HepG2 (cell line): ENCODE measurements around the gene STUB1. TPM values are rescaled to one million over a fixed set of nuclear protein-coding genes. Genes with fewer than 3 reads are reported as not detected.
A peak's percentile ranks its signal among the peaks of the same experiment; 100 is the strongest.

ENCODE experiments used
- ARHGAP35 ChIP-seq: sonication (generic); formaldehyde crosslinking; IDR thresholded peaks from 2 replicates; pipeline ENCODE4 v1.9.0; 2022; ENCODE audit warnings: mild to moderate bottlenecking, inconsistent platforms, moderate library complexity, missing genetic modification reagents, borderline replicate concordance
- ATF2 ChIP-seq: sonication (generic); formaldehyde crosslinking; IDR thresholded peaks from 2 replicates; pipeline ENCODE4 v1.4.0; 2020; ENCODE audit warnings: missing genetic modification reagents
- BHLHE40 ChIP-seq: IDR thresholded peaks from 2 replicates; pipeline ENCODE4 v1.6.1; 2011; ENCODE audit warnings: low read length, improper control_type of control experiment
- DMAP1 ChIP-seq: IDR thresholded peaks from 2 replicates; pipeline ENCODE4 v1.6.1; 2016
- DNMT1 ChIP-seq: sonication (generic); formaldehyde crosslinking; IDR thresholded peaks from 2 replicates; pipeline ENCODE4 v1.5.1; 2020; ENCODE audit warnings: mild to moderate bottlenecking, missing genetic modification reagents
- GZF1 ChIP-seq: sonication (generic); formaldehyde crosslinking; IDR thresholded peaks from 2 replicates; pipeline ENCODE4 v1.5.1; 2020; ENCODE audit warnings: mild to moderate bottlenecking, missing genetic modification reagents
- HES4 ChIP-seq: sonication (generic); formaldehyde crosslinking; IDR thresholded peaks from 2 replicates; pipeline ENCODE4 v1.9.0; 2021; ENCODE audit warnings: mild to moderate bottlenecking, missing genetic modification reagents, borderline replicate concordance
- MAF1 ChIP-seq: sonication (generic); formaldehyde crosslinking; IDR thresholded peaks from 2 replicates; pipeline ENCODE4 v1.5.0; 2020; ENCODE audit warnings: missing genetic modification reagents, borderline replicate concordance
- MLLT10 ChIP-seq: sonication (generic); formaldehyde crosslinking; IDR thresholded peaks from 2 replicates; pipeline ENCODE4 v1.4.0; 2020; ENCODE audit warnings: missing genetic modification reagents
- MXD4 ChIP-seq: IDR thresholded peaks from 2 replicates; pipeline ENCODE4 v1.6.1; 2016; ENCODE audit warnings: mild to moderate bottlenecking, missing biosample characterization, missing genetic modification reagents
- MZF1 ChIP-seq: sonication (generic); formaldehyde crosslinking; IDR thresholded peaks from 2 replicates; pipeline ENCODE4 v1.8.1; 2023; ENCODE audit warnings: mild to moderate bottlenecking, missing genetic modification reagents, borderline replicate concordance
- RELA ChIP-seq: sonication (generic); formaldehyde crosslinking; IDR thresholded peaks from 2 replicates; pipeline ENCODE4 v1.4.0; 2020; ENCODE audit warnings: missing genetic modification reagents
- SP1 ChIP-seq, 2 experiments: fragments of 450-650 bp in 1 of 2; sonication (generic) in 1 of 2; formaldehyde crosslinking in 1 of 2; IDR thresholded peaks; 2 replicates each; pipeline versions ENCODE4 v1.4.0 to v1.6.1; 2016 to 2020; ENCODE audit warnings: missing genetic modification reagents in 1 of 2
- SRSF1 ChIP-seq: fragments of 200-400 bp; formaldehyde crosslinking; optimal IDR thresholded peaks from 2 replicates; pipeline ENCODE3; 2017; ENCODE audit warnings: mild to moderate bottlenecking, low read depth, low read length, moderate library complexity
- U2AF2 ChIP-seq: fragments of 200-400 bp; formaldehyde crosslinking; IDR thresholded peaks from 2 replicates; pipeline ENCODE4 v1.6.1; 2017; ENCODE audit warnings: low read depth, mild to moderate bottlenecking, low read length
- YEATS4 ChIP-seq: sonication (generic); formaldehyde crosslinking; IDR thresholded peaks from 2 replicates; pipeline ENCODE4 v1.4.0; 2020; ENCODE audit warnings: missing genetic modification reagents, borderline replicate concordance
- ZNF138 ChIP-seq: sonication (generic); formaldehyde crosslinking; IDR thresholded peaks from 2 replicates; pipeline ENCODE4 v1.5.0; 2020; ENCODE audit warnings: mild to moderate bottlenecking, low read depth, missing genetic modification reagents
- ZNF235 ChIP-seq: sonication (generic); formaldehyde crosslinking; IDR thresholded peaks from 2 replicates; pipeline ENCODE4 v1.8.1; 2023; ENCODE audit warnings: mild to moderate bottlenecking, missing genetic modification reagents, borderline replicate concordance
- ZNF530 ChIP-seq: sonication (generic); formaldehyde crosslinking; IDR thresholded peaks from 2 replicates; pipeline ENCODE4 v1.5.0; 2020; ENCODE audit warnings: low read depth, mild to moderate bottlenecking, missing genetic modification reagents
- ZNF776 ChIP-seq: sonication (generic); formaldehyde crosslinking; IDR thresholded peaks from 2 replicates; pipeline ENCODE4 v1.4.0; 2020; ENCODE audit warnings: mild to moderate bottlenecking, missing genetic modification reagents
- ZSCAN5A ChIP-seq: sonication (generic); formaldehyde crosslinking; IDR thresholded peaks from 2 replicates; pipeline ENCODE4 v1.8.0; 2022; ENCODE audit warnings: mild to moderate bottlenecking, missing genetic modification reagents, borderline replicate concordance
- polyA plus RNA-seq, 8 experiments: library from polyadenylated mRNA; depleted of rRNA in 3 of 8; stranded (reverse) in 7 of 8; unstranded in 1 of 8; fragments of >200 nt; fragmentation: Illumina TruSeq in 4 of 8; extraction: Trizol in 4 of 8; gene quantifications; 2 replicates each; pipeline versions ENCODE4 v1.2.1 to v1.2.3, GENCODE V29; 2011 to 2016; ENCODE audit warnings: low read depth in 4 of 8, missing spikeins in 1 of 8, mixed read lengths in 1 of 8; ENCODE audit not compliant: insufficient read depth in 1 of 8
- total RNA-seq, 5 experiments: library from RNA; depleted of rRNA; stranded (reverse); fragments of >200 nt; fragmentation: Illumina TruSeq; extraction: Trizol; gene quantifications; 2 replicates each; pipeline ENCODE4 v1.2.3, GENCODE V29; 2016; ENCODE audit warnings: low read depth in 1 of 5
- TF ChIP-seq, protein P1 (sequence below): sonication (generic); formaldehyde crosslinking; IDR thresholded peaks from 2 replicates; pipeline ENCODE4 v1.4.0; 2020; ENCODE audit warnings: mild to moderate bottlenecking, missing genetic modification reagents
- TF ChIP-seq, protein P2 (sequence below): sonication (generic); formaldehyde crosslinking; IDR thresholded peaks from 2 replicates; pipeline ENCODE4 v1.8.0; 2022; ENCODE audit warnings: mild to moderate bottlenecking, missing genetic modification reagents; ENCODE audit not compliant: insufficient replicate concordance

Gene STUB1
- total and polyA plus RNA-seq, 2 of the 13 experiments (the other 11 are each of a cell fraction or from before 2014, with no cell fraction given): 52.9 to 78.2 TPM

GRCh38 chr16:636206-637080 lies 43.8 kb upstream of the STUB1 start, which contains the start of gene METTL26 (continued):
- TF ChIP-seq BHLHE40 (peak; percentile 92), ATF2 (CRISPR knock-in tag) (peak; percentile 46; the same call in 1 of the 2 replicates), ZNF235 (no peak; the same call in 1 of the 2 replicates), GZF1 (CRISPR knock-in tag) (0 out of 2 replicates have a peak, but pooled peaks have one; percentile 41), DNMT1 (CRISPR knock-in tag) (peak; percentile 92), MZF1 (CRISPR knock-in tag) (no peak), YEATS4 (CRISPR knock-in tag) (peak; percentile 95), MXD4 (CRISPR knock-in tag) (peak; percentile 93), ZSCAN5A (CRISPR knock-in tag) (peak; percentile 76; the same call in 1 of the 2 replicates), HES4 (CRISPR knock-in tag) (peak; percentile 57), ZNF138 (CRISPR knock-in tag) (no peak), SP1 (IDR thresholded peaks at IDR 0.05) (no peak), SP1 (CRISPR knock-in tag; IDR thresholded peaks at IDR 0.05) (peak; percentile 75), MAF1 (peak; percentile 99), SRSF1 (peak; percentile 83), MLLT10 (CRISPR knock-in tag) (no peak), ZNF776 (CRISPR knock-in tag) (peak; percentile 87), RELA (CRISPR knock-in tag) (no peak), ZNF530 (CRISPR knock-in tag) (no peak), ARHGAP35 (CRISPR knock-in tag) (0 out of 2 replicates have a peak, but pooled peaks have one; percentile 93), U2AF2 (no peak), DMAP1 (CRISPR knock-in tag) (peak; percentile 63; the same call in 1 of the 2 replicates)
- TF ChIP-seq, protein P1, sequence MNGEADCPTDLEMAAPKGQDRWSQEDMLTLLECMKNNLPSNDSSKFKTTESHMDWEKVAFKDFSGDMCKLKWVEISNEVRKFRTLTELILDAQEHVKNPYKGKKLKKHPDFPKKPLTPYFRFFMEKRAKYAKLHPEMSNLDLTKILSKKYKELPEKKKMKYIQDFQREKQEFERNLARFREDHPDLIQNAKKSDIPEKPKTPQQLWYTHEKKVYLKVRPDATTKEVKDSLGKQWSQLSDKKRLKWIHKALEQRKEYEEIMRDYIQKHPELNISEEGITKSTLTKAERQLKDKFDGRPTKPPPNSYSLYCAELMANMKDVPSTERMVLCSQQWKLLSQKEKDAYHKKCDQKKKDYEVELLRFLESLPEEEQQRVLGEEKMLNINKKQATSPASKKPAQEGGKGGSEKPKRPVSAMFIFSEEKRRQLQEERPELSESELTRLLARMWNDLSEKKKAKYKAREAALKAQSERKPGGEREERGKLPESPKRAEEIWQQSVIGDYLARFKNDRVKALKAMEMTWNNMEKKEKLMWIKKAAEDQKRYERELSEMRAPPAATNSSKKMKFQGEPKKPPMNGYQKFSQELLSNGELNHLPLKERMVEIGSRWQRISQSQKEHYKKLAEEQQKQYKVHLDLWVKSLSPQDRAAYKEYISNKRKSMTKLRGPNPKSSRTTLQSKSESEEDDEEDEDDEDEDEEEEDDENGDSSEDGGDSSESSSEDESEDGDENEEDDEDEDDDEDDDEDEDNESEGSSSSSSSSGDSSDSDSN (CRISPR knock-in tag): peak; percentile 65
- TF ChIP-seq, protein P2, sequence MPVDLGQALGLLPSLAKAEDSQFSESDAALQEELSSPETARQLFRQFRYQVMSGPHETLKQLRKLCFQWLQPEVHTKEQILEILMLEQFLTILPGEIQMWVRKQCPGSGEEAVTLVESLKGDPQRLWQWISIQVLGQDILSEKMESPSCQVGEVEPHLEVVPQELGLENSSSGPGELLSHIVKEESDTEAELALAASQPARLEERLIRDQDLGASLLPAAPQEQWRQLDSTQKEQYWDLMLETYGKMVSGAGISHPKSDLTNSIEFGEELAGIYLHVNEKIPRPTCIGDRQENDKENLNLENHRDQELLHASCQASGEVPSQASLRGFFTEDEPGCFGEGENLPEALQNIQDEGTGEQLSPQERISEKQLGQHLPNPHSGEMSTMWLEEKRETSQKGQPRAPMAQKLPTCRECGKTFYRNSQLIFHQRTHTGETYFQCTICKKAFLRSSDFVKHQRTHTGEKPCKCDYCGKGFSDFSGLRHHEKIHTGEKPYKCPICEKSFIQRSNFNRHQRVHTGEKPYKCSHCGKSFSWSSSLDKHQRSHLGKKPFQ (CRISPR knock-in tag): peak; percentile 64
